Fibroblast of lung (primary cell): Measurements from ENCODE around the gene SIK3.

ENCODE experiments used
- EZH2 ChIP-seq: IDR thresholded peaks from 2 replicates; pipeline ENCODE4 v1.5.1; 2012; ENCODE audit warnings: low read length, control low read depth, mild to moderate bottlenecking; ENCODE audit errors: missing control alignments
- TF ChIP-seq, protein P1 (sequence below), 2 donors: IDR thresholded peaks in 1 of 2; conservative IDR thresholded peaks in 1 of 2; 1 replicate in 1 of 2; 2 replicates in 1 of 2; pipeline ENCODE4 v1.5.1; 2011 to 2012; ENCODE audit warnings: low read length in 2 of 2, control low read depth in 1 of 2, inconsistent platforms in 1 of 2, low read depth in 1 of 2, mild to moderate bottlenecking in 1 of 2

DNA sequence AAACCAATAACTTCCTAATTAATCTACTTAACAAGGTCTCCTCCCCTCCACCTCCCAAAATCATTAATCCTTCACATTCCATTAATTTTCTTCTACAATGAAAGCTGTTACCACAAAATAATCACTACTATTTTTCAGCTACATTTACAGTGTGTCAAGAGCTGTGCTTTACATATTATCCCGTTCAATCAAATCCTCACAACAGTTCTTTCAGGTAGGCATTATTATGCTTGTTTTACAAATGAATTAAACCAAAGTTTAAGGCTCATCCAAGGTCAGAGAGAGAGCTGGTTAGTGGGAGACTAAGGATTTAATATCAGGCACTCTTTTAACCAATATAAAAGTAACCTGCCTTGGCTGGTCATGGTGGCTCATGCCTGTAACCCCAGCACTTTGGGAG lies 107.4 kb downstream of the SIK3 start:
- TF ChIP-seq EZH2: no peak
- TF ChIP-seq, protein P1, sequence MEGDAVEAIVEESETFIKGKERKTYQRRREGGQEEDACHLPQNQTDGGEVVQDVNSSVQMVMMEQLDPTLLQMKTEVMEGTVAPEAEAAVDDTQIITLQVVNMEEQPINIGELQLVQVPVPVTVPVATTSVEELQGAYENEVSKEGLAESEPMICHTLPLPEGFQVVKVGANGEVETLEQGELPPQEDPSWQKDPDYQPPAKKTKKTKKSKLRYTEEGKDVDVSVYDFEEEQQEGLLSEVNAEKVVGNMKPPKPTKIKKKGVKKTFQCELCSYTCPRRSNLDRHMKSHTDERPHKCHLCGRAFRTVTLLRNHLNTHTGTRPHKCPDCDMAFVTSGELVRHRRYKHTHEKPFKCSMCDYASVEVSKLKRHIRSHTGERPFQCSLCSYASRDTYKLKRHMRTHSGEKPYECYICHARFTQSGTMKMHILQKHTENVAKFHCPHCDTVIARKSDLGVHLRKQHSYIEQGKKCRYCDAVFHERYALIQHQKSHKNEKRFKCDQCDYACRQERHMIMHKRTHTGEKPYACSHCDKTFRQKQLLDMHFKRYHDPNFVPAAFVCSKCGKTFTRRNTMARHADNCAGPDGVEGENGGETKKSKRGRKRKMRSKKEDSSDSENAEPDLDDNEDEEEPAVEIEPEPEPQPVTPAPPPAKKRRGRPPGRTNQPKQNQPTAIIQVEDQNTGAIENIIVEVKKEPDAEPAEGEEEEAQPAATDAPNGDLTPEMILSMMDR (conservative IDR thresholded peaks at IDR 0.05 in 1 of 2, IDR thresholded peaks at IDR 0.05 in 1 of 2; ENCODE audit: low read depth in 1 of 2, low read length in 2 of 2): no peak
